ENCODE measurements around the gene COL25A1. TPM values are rescaled to one million over a fixed set of nuclear protein-coding genes. Genes with fewer than 3 reads are reported as not detected.

Gene COL25A1
- total RNA-seq, 4 donors from 2014 or later, result 2.5 TPM; not detected in 3

- H3K27me3 ChIP-seq, result no peaks in the 10 kb centered on the region
- H3K4me1 ChIP-seq, result no peaks in the 10 kb centered on the region
- H3K27ac ChIP-seq, result no peak overlapping the region
- H3K36me3 ChIP-seq, result no peaks in the 10 kb centered on the region
- no peak for DNase-seq
- TF ChIP-seq, protein P1, sequence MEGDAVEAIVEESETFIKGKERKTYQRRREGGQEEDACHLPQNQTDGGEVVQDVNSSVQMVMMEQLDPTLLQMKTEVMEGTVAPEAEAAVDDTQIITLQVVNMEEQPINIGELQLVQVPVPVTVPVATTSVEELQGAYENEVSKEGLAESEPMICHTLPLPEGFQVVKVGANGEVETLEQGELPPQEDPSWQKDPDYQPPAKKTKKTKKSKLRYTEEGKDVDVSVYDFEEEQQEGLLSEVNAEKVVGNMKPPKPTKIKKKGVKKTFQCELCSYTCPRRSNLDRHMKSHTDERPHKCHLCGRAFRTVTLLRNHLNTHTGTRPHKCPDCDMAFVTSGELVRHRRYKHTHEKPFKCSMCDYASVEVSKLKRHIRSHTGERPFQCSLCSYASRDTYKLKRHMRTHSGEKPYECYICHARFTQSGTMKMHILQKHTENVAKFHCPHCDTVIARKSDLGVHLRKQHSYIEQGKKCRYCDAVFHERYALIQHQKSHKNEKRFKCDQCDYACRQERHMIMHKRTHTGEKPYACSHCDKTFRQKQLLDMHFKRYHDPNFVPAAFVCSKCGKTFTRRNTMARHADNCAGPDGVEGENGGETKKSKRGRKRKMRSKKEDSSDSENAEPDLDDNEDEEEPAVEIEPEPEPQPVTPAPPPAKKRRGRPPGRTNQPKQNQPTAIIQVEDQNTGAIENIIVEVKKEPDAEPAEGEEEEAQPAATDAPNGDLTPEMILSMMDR (IDR thresholded peaks at IDR 0.05), result no peak
- H3K4me3 ChIP-seq, result no peak overlapping the region
- H3K9me3 ChIP-seq, result no peaks in the 10 kb centered on the region
These were observed 11.5 kb downstream of the COL25A1 start for GRCh38 chr4:109290918-109291317.

DNA sequence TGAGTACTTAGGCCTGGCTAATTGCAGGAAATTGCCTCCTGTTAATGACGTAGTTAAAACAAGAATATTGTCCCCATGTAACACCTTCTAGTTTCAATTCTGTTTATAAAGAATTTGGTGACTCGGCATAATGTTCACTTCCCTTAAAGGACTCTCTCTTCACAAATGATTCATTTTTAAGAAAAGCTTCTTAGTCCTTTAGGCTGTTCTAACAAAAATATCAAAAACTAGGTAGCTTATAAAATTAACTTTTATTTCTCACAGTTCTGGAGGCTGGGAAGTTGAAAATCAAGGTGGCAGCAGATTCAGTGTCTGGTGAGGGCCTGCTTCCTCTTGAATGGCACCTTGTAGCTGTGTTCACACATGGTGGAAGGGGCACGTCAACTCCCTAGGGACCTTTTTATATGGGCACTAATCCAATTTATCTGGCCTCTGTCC, 23.8 kb downstream of the COL25A1 start:
- Histone ChIP-seq H3K9me3 (no peaks in the 10 kb centered on the region), H3K36me3 (no peaks in the 10 kb centered on the region), H3K27me3 (no peaks in the 10 kb centered on the region), H3K27ac (no peak overlapping the region), H3K4me1 (no peaks in the 10 kb centered on the region), H3K4me3 (no peak overlapping the region)
- DNase-seq, result no peak
- TF ChIP-seq POLR2A (IDR thresholded peaks at IDR 0.05), result no peak
- TF ChIP-seq, protein P1 (IDR thresholded peaks at IDR 0.05), result no peak

DNA sequence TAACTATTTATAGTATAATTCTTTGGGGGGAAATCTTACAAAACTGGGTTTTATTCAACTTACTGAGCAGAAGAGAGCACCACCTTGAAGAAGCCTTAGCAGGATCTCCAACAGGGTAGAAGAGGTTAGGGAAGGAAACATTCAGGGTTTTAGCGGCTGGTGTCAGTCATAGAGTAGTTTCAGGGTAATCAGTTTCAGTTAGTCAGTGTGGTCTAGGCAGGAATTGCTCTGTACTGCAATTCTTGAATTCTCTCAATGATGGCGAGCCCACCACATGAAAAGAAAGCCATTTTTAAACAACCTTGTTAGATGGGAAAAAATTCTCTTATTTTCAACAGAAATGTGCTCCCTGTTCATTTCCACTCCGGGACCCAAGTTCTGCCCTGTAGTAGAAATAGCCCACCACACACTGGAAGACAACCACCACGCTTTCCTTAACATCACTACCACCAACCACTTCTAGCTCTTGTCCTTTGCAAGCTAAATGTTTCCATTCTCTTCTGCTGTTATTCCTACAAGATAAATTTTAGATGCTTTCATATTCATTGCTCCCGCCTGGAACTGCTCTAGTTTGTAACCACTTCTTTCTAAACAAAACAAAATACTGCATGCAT, 25.9 kb downstream of the COL25A1 start:
- TF ChIP-seq, protein P1 (IDR thresholded peaks at IDR 0.05), result no peak
- TF ChIP-seq POLR2A (IDR thresholded peaks at IDR 0.05), result no peak
- H3K4me1 ChIP-seq, result no peaks in the 10 kb centered on the region
- no peaks in the 10 kb centered on the region for H3K36me3 ChIP-seq
- H3K9me3 ChIP-seq, result no peaks in the 10 kb centered on the region
- H3K27me3 ChIP-seq, result no peaks in the 10 kb centered on the region
- H3K27ac ChIP-seq, result no peak overlapping the region
- H3K4me3 ChIP-seq, result no peak overlapping the region
- DNase-seq, result no peak

GRCh38 chr4:109275066-109275745, 27.3 kb downstream of the COL25A1 start:
- no peak overlapping the region for H3K27ac ChIP-seq
- no peaks in the 10 kb centered on the region for H3K27me3 ChIP-seq
- H3K9me3 ChIP-seq, result no peaks in the 10 kb centered on the region
- no peaks in the 10 kb centered on the region for H3K4me1 ChIP-seq
- no peak for DNase-seq
- no peak overlapping the region for H3K4me3 ChIP-seq
- H3K36me3 ChIP-seq, result no peaks in the 10 kb centered on the region
- TF ChIP-seq, protein P1 (IDR thresholded peaks at IDR 0.05), result no peak
- no peak for TF ChIP-seq POLR2A (IDR thresholded peaks at IDR 0.05)

DNA sequence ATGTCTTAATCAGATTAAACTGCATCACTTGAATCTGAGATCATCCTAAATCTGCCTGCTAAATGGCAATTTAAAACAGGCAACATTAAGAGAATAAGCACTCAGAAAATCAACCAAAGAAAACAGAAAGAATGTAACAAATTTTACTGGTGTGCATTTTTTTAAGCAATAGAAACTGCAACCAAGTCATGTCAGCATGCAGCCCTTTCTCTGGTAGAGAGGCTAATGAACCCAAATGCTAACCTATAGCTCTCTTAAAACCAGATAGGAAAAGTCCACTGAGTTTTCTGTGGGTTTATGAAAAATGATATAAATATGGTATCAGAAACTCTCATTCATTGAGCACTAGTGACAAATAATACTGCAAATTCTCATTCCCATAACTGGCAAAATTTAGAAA, 35.6 kb downstream of the COL25A1 start:
- H3K4me3 ChIP-seq, result no peak overlapping the region
- DNase-seq, result no peak
- no peaks in the 10 kb centered on the region for H3K27me3 ChIP-seq
- no peaks in the 10 kb centered on the region for H3K36me3 ChIP-seq
- H3K27ac ChIP-seq, result no peak overlapping the region
- no peaks in the 10 kb centered on the region for H3K4me1 ChIP-seq
- H3K9me3 ChIP-seq, result no peaks in the 10 kb centered on the region
- TF ChIP-seq, protein P1 (IDR thresholded peaks at IDR 0.05), result no peak
- TF ChIP-seq POLR2A (IDR thresholded peaks at IDR 0.05), result no peak
